ENCODE measurements around the gene PROM1.

PROM1 gene

DNA sequence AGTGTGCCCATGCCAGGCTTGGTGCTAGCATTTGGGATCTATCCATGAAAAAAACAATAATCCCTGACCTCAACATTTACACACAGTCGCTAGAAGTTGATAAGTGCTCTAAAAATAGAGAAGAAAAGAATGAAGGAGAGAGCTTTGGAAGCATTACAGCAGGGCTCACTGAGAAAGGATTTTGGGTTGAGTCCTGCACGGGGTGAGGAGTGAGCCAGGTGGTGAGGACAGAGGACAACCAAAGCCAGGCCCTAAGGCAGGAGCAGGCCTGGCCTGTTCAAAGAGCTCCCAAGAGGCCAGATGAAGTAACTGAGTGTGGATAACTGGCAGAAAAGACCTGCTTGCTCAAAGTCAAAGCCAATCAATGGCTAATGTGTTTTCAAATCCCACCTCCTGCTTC, 20.7 kb upstream of the PROM1 start:
- DNase-seq, result no peak

DNA sequence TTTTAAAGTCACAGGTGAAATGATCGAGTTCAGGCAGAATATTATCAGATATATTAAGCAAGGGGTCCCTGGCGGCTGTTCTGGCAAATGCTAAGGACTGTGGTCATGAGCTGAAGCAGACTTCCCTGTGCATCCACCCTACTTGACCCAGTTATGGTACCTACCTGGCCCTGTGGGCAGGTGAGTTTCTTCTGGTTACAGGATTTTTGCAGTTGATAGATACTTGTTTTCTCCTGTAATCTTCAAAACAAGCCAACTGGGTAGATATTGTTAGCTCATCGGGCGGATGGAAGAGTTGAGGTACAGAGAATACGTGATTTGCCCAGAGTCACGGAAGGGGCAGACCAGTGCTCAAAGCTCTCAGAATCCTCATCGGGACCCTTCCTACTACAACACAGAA, 18.5 kb upstream of the PROM1 start:
- no peak for DNase-seq

DNA sequence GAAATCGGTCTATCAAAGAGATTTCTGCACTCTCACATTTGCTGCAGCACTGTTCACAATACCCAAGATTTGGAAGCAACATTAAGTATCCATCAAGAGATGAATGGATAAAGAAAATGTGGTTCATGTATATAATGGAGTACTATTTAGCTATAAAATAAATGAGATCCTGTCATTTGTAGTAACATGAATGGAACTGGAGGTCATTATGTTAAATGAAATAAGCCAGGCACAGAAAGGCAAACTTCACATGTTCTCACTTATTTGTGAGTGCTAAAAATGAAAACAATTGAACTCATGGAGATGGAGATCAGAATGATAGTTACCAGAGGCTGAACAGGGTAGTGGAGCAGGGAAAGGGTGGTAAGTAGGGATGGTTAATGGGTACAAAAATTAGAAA, 17.0 kb upstream of the PROM1 start:
- DNase-seq, result no peak

DNA sequence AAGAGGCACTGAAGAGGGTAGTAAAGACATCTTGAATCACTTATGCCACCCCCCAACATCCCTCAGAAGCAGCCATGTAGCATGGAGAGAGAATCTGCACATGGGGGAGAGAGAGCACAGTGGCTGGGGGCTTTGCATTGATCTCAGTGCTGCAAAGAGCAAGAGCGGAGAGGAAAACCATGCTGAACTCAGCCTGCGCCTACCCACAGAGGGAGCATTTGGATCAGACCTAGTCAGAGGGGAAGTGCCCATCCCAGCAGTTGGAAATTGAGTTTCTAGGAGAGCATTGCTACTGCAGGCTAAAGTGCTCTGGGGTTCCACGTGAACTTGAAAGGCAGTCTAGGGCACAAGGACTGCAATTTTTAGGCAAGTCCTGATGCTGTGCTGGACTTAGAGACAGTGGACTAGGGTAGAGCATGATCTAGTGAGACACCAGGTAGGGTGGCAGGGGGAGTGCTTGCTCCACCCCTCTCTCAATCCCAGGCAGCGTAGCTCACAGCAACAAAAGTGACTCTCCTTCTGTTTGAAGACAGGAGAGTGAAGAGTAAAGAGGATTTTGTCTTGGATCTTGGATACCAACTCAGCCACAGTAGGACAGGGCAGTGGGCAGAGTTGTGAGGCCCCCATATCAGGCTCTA, 9.0 kb upstream of the PROM1 start:
- DNase-seq, result no peak

DNA sequence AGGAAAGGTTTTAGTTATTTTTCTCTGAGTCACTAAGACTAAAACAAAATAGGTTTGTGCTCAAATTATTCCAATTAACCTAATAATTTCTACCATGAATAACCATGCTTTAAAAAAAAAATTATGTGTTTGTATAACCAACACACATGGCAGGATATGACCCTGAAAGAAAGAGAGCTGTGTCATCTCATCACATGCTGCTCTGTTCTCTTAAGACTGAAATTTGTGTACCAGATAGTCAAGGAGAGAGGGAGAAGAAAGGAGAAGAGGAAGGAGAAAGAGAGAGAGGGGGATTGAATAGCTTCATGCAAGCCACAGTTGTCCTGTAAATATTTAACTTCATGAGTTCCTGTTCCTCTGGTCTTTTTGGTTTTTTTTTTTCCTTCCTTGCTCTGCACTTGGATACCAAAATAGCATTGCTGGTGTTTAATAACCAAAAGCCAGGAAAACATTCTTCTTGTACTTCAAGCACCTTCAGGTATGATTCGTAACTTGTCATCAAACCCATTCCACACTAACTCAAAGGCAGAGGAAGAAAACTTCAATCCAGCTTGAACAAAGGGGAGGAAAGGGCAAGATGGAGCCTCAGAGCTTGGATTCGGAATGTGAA, 6.4 kb upstream of the PROM1 start:
- DNase-seq, result no peak

DNA sequence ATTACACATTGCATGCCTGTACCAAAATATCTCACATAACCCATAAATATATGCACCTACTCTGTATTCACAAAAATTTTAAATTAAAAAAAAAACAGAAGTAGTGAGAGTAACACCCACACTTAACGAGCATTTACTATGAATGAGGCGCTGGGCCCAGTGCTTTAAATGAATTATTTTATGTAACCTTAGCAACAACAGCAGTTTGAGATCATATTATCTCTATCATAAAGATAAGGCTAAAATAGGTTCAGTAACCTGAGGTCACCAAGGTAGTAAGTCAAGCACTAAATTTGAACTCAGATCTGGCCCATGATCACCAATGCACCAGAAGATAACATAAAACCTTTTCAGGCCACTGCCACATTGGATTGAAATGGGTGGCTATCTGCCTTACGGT, 5.3 kb upstream of the PROM1 start:
- DNase-seq, result no peak

DNA sequence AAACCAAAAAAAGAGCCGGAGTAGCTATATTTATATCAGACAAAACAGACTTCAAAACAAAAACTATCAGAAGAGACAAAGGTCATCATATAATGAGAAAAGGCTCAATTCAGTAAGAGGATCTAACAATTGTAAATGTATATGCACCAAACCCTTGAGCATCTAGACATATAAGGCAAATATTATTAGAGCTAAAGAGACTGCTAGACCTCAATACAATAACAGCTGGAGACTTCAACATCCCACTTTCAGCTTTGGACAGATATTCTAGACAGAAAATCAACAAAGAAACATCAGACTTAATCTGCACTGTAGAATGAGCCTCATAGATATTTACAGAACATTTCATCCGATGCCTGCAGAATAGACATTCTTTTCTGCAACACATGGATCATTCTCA, 4.8 kb upstream of the PROM1 start:
- no peak for DNase-seq

DNA sequence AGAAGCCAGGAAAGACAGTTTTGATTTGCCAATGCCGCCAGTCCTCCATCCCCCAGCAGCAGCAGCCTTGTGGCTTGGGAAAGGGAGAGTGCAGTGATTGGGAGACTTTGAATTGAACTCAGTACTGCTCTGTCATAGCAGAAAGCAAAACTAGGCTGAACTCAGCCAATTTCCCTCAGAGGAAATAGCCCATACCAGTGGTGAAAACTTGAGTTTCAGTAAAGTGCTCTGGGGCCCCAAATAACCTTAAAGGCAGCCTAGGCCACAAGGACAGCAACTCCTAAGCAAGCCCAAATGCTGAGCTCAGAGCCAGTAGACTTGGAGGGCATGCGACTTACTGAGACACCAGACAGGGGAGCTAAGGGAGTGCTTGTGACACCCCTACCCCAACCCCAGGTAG, 2.0 kb upstream of the PROM1 start:
- no peak for DNase-seq

DNA sequence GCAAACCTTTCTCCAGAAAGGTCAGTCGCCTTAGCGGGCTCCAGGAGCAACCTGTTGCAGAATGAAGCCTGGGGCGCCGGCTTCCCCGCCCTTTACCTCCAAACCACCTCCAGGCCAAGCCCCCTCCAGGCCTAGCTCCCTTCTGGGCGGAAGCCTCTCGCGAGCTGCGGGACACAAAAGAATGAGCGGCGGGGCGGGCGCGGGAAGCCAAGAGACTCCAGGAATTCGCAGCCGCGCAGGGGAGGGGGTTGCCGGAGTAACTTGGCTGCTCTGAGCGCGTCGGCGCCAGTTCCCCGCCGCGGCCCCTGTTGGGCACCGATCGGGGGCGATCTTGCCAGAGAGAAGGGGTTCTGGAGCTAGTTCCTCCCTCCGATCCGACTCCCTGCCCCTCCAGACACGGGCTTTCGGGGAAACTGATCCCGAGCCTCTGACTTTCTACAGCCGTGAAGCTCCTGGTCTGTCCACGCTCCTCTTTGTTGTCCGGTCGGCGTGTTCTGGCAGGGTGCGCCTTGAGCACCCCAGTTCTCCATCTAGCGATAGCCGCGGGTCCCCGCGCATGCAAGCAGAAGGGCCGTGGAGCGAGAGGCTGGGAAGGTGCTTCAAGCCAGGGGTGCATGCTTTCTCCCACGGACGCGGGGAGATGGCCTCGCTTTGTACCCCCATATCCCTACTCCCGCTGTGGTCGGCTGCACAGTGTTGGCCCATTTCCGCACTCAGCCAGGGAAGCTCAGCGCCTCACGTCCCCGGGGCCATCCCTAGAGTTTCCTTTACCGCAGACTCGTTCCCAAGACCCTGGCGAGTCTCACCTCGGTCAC, 1.2 kb downstream of the PROM1 start:
- peak in 1 of 2 donors; percentile 6 for DNase-seq

DNA sequence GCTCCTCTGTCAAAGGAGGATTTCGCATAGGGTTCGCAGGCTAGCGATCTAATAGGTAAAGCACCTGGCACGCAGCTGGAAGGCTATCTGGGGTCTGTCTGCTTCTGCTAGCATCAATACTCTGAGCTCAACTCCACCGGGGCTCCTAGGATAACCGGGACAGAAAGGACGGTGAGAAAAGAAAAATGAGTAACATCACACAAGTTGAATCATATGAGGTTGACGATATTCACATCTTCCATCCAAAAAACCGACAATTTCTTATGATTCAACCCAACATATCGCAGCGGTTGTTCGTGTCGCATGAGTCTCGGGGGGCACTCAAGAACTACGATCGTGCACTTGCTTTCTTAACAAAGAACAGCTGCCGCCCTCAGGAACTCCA, 1.8 kb downstream of the PROM1 start:
- DNase-seq, result no peak

DNA sequence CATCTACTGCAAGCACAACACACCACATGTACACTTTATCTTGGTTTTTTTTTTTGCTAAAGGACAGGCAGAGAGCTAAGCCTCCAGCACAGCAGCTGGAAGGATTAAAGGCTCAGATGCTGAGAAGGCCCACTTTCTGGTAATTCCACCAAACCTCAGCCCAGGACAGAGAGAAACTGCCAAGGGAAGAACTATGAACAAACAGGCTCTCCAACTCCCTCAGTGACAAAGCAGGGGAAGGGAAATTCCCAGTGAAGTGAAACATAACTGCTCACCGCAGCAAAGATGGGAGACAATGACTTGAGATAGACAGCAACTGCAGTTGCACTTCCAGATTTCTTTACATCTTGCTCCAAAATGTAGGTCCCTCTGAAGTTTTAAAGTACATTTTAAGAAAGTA, 4.8 kb downstream of the PROM1 start:
- DNase-seq, result no peak

DNA sequence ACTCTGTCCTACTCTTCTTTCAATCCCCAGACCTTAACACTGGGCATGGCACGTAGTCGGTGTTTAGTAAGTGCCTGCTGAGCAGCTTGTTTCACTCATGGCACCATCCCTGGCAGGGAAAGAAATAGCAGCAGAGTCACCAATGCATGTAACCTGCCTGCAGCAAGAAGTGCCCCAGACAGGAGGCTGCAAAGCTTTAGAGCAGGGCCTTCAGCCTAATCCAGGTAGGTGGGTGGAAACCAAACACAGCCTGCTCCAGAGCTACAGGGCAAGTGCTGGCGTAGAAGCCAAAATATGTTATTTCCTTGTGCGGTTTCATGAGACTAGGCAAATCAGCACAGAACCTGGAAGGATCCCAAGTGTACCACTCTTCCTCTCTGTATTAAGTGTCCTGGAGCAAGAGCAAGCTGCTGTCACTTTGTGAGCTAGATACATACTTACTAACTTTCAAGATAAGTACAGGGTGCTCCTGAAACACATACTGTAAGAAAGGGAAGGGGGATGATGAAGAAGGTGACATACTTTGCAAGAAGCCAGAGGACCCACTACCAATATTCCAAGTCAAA, 5.5 kb downstream of the PROM1 start:
- DNase-seq, result no peak

DNA sequence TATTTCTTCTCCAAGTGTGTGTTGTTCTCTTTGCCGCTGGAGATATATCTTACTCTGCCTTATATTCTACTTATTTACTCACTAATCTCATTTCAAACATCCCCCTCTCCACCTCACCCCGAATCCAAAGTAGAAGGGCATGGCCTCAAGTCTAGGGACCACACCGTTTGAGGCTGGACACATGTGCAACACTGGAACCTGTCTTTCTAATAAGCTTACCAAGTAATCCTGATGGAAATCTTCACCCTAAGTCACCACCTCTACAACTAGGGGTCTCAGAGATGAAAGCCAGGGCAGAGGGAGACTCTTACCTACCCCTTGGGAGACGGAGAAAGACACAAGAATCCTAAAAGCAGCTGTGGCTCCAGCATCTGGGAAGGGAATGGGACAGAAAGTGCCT, 6.0 kb downstream of the PROM1 start:
- DNase-seq, result no peak

DNA sequence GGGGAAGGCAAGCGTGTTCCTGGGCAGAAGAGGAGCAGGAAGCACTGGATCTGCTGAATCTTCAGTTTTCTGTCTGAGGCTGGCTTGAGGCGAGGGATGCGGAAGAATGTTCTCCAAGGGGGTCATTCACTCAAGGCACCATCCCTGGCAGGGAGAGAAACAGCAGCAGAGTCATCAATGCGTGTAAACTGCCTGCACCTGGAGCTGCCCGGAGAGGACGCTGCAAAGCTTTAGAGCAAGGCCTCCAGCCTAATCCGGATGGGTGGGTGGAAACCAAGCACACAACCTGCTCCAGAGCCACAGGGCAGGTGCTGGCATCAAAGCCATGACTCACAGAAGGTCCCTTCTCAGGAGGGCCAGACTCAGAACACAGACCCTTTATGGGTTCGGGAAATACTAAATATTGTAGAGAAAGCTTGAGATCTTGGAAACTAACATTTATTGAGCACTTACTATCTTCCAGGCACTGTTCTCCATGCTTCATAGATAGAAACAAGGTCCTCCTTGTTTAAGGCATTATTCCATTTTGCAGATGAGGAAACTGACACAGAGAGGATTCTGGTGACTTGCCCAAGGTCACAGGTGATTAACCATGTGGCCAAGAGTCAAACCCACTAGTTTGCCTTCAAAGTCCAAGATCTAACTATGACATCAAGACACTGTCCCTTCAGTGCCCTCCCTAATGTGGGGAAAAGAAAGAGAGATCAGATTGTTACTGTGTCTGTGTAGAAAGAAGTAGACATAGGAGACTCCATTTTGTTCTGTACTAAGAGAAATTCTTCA, 7.7 kb downstream of the PROM1 start:
- no peak for DNase-seq

DNA sequence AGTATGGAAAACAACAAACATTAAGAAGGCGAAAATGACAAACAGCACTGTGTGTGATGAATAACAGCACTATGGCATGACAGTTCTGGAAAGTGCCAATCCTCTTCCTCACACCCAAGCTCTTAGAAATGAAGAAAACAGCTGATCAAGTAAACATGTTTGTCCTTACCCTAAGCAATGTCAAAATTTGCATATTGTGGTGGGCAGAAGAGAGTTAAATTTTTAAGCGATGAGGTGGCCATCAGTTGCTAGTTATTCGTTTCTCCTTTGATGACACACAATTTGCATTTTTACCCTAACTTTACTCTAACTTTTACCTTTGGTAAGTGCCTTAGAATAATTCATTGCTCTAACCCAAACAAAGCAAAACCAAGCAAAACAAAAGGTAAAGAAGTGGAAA, 8.8 kb downstream of the PROM1 start:
- no peak for DNase-seq

DNA sequence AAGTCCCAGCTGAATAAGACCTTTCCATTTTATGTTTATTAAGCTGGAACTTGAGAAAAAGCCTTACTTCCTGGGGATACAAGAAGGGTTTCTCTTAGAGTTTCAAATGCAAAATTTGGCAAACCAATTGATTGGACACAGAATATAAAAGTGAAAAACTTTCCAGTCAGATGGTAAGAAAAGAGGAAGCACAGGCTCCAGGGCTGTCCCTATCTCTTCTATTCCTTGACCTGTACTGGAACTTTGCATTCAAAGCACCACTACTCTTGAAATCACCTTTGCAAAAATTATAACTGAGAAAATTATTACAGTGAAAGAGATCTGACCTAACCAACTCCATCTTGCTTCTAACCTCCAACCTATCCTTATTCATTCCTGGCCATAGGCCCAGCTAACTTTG, 11.7 kb downstream of the PROM1 start:
- no peak for DNase-seq

DNA sequence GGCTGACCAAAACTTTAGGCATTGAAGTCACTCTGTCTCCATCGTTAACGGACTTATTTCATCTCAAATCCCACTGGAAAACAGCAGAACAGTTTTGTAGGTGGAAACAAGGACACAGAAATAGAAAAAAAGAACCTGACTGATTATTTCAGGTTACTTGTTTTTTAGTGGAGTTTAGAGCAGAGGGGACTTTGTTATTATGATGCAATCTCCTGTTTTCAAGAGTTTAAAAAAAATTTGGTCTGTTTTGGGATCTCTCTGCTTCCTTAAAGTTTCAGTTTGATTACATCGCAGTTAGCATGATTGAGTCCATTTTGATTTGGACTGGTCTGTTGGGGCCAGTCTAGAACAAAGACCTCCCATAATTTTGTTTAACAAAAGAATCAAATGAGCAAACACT, 13.6 kb downstream of the PROM1 start:
- no peak for DNase-seq

DNA sequence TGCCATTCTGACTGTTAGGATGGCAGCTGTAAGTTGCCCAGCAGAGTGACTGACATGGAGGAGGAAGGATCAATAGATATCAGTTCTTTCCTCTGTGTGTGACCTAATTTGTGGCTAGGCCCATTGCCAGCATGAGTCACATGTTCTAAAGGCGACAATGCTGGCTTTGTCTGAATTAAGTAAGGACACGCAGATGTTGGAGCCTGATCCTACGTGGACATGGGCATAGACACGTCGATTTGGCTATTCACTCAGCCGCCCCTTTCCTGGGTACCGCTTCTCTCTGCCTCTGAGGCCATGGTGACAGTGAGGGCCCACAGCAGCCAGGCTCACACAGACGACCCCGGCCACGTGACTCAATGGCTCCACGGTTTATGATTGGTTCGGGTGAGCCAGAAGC, 16.3 kb downstream of the PROM1 start:
- DNase-seq, result no peak

DNA sequence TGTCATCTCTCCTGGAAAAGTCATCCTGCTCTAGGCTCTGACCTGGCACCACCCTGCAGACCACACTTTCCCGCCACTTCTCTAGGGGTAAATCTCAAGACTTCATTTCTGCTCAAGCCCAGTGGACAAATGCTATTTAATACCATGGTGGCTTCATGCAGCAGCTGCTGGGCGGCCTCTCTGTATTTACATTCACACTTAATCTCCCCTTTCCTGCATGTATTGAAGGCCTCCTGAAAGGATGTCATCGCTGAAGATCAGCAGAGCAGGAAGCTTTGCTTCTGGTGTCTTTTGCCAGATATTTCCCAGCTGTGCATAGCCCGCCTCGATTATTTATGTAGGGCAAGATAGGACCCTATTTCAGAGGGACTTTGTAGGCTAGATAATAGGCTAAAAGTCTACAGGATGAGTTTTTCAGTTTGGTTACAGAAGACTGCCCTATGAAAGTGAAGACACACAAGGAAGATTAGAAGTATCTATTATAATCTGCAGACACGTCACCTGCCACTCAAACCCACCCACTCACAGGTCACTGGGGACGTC, 17.2 kb downstream of the PROM1 start:
- DNase-seq, result no peak

DNA sequence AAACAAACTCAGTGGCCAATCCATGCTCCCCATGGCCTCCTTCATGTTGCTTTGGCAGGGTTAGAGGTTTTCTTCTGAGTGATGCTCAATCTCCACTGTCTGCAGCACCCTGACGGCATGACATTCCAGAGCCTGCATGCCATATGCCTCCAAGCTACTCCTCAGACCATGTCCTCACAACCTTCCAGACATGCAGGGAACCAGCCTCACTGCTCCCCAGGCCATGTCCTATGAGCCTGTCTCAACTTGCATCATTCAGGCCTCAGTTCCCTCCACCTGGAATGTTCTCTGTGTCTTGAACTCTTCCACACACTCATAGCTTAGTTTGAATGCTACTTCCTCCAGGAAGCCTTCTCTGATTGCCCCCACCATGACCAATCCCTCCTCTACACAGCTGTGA, 18.8 kb downstream of the PROM1 start:
- no peak for DNase-seq

DNA sequence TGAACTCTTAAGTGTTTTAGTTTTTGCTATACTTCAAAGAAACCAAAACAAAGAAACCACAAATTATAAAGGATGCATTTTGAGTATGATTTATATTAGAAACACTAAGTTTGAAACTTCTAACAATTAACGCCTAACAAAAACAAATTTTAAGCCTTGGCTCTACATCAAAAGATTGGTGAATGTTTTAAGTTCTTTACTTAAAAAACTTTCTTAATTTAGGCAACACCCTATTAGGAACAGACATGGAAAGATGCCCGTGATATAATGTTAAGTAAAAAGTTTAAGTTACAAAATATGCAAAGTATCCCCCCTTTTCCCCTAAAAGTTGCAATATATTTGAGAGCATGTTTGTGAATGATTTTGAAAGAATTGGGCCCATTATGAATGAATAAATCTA, 21.2 kb downstream of the PROM1 start:
- no peak for DNase-seq

DNA sequence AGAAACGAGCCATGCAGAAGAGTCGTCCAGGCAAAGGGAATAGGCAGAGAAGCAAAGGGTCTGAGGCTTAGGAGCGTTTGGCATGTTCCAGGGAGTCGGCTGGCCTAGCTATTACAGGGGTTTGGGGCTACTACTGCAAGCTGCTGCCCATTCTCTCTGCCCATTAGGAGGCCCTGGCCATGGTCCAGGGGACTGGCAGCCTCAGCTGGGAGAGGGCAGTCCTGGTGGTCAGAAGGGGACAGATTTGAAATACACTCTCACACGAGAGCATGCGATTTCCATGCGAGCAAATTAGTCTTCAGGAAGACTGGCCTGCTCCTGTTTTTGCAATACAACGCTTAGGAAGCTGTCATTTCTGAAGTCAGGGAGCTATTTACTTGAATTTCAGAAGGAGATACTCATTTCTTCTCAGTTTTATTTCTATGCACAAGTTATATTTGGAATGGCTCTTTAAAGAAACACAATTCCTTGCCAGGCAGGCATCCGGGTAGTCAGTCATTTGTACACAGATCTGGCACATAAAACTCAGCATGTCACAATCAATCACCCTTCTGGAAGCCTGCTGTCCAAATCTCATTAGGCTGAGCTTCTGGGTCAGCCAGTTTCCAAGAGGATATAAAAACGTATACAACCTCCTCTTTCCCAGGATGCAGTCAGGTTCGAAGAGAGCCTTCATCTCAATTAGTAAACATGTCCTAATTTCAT, 27.0 kb downstream of the PROM1 start:
- DNase-seq, result no peak
